HCT116 (cell line): Measurements from ENCODE around the gene BCL6. TPM values are rescaled to one million over a fixed set of nuclear protein-coding genes. Genes with fewer than 3 reads are reported as not detected.

Experiments used
- ATAC-seq: fragments of 200-7000 bp; cut with Tn5 transposase; 2 replicates; pipeline ENCODE4 v1.9.1; 2020; ENCODE audit warnings: mild to moderate bottlenecking, moderate library complexity
- BruUV-seq: library from RNA; stranded (reverse); fragments of 400-500 nt; replicated peaks from 2 replicates; lab custom pipeline; 2021; lab: Mats Ljungman, UMichigan
- CTCF ChIA-PET: fragments of 300-600 bp; sonication (Branson Sonifier 250); formaldehyde crosslinking; loops from one replicate; lab custom pipeline; 2021; ENCODE audit warnings: antibody characterized with exemption; lab: Charles Lee
- POLR2A ChIA-PET: fragments of 300-600, 350-600 bp; sonication (Branson Sonifier 250); formaldehyde crosslinking; loops from one replicate; lab custom pipeline; 2021; ENCODE audit warnings: antibody characterized with exemption; lab: Charles Lee
- RAD21 ChIA-PET, 2 experiments: fragments of 300-600 bp; sonication (Branson Sonifier 250); formaldehyde crosslinking; loops; one replicate each; lab custom pipeline; 2023; ENCODE audit warnings: low total read pairs in 2 of 2; ENCODE audit not compliant: uncharacterized antibody in 2 of 2, unreplicated experiment in 2 of 2, low non-redundant PET in 1 of 2; lab: Charles Lee
- DNase-seq: peaks from one replicate; pipeline ENCODE4 v3.0.0-alpha.2; 2010; ENCODE audit warnings: low read depth, low spot score
- H2AFZ ChIP-seq: fragments of 200-600 bp; shearing (Covaris generic), sonication (generic); 2 replicates; pipeline ENCODE4 v1.6.1; 2017; ENCODE audit warnings: low read depth, mixed run types, mixed read lengths, antibody characterized with exemption, low read length; ENCODE audit not compliant: poor library complexity, severe bottlenecking
- H3K27ac ChIP-seq: 2 replicates; pipeline ENCODE4 v1.5.1; 2012; ENCODE audit warnings: low read depth, low read length
- H3K27me3 ChIP-seq: fragments of 200-600 bp; sonication (generic); 2 replicates; pipeline ENCODE4 v1.6.1; 2016; ENCODE audit warnings: mixed run types, low read length, mixed read lengths; ENCODE audit not compliant: insufficient read depth
- H3K36me3 ChIP-seq, 2 experiments: fragments of 200-500 bp in 1 of 2; fragments of 200-600 bp in 1 of 2; sonication (Bioruptor generic) in 1 of 2; sonication (generic) in 1 of 2; 2 replicates each; pipeline versions ENCODE4 v1.5.1 to v1.6.1; 2014 to 2016; ENCODE audit warnings: low read length in 2 of 2, inconsistent platforms in 1 of 2, mixed read lengths in 1 of 2, mixed run types in 1 of 2; ENCODE audit not compliant: insufficient read depth in 2 of 2, control insufficient read depth in 1 of 2
- H3K4me1 ChIP-seq, 2 experiments: fragments of 200-600 bp in 1 of 2; sonication (generic) in 1 of 2; 2 replicates each; pipeline versions ENCODE4 v1.5.1 to v1.6.1; 2012 to 2017; ENCODE audit warnings: low read length in 2 of 2, inconsistent platforms in 1 of 2, mild to moderate bottlenecking in 1 of 2, mixed read lengths in 1 of 2, mixed run types in 1 of 2, moderate library complexity in 1 of 2; ENCODE audit not compliant: insufficient read depth in 2 of 2, control insufficient read depth in 1 of 2
- H3K4me2 ChIP-seq: fragments of 200-600 bp; sonication (generic); 2 replicates; pipeline ENCODE4 v1.6.1; 2017; ENCODE audit warnings: mixed run types, low read length, mixed read lengths
- H3K4me3 ChIP-seq, 2 experiments: fragments of 200-600 bp in 1 of 2; sonication (generic) in 1 of 2; replicated peaks in 1 of 2; 2 replicates each; pipeline ENCODE4 v1.5.1; 2011 to 2016; ENCODE audit warnings: low read length in 2 of 2, control low read depth in 1 of 2, low read depth in 1 of 2, mild to moderate bottlenecking in 1 of 2, mixed read lengths in 1 of 2, mixed run types in 1 of 2
- H3K79me2 ChIP-seq: fragments of 200-600 bp; sonication (generic); 2 replicates; pipeline ENCODE4 v1.6.1; 2017; ENCODE audit warnings: mild to moderate bottlenecking, mixed run types, low read length, moderate library complexity, mixed read lengths; ENCODE audit not compliant: insufficient read depth
- H3K9ac ChIP-seq: fragments of 200-600 bp; sonication (generic); 2 replicates; pipeline ENCODE4 v1.6.1; 2016; ENCODE audit warnings: low read length, mixed read lengths
- H3K9me2 ChIP-seq: fragments of 200-600 bp; sonication (generic), shearing (Covaris generic); 2 replicates; pipeline ENCODE4 v1.6.1; 2017; ENCODE audit warnings: mixed run types, mild to moderate bottlenecking, moderate library complexity; ENCODE audit not compliant: insufficient read depth
- H3K9me3 ChIP-seq, 2 experiments: fragments of 200-500 bp in 1 of 2; fragments of 200-600 bp in 1 of 2; sonication (Bioruptor generic) in 1 of 2; sonication (generic) in 1 of 2; 2 replicates each; pipeline ENCODE4 v1.6.1; 2014 to 2017; ENCODE audit warnings: low read length in 2 of 2, mixed read lengths in 2 of 2, inconsistent platforms in 1 of 2, low read depth in 1 of 2, mild to moderate bottlenecking in 1 of 2, mixed run types in 1 of 2, moderate library complexity in 1 of 2; ENCODE audit not compliant: control insufficient read depth in 1 of 2, insufficient read depth in 1 of 2
- H4K20me1 ChIP-seq: fragments of 200-600 bp; sonication (generic), shearing (Covaris generic); 2 replicates; pipeline ENCODE4 v1.6.1; 2017; ENCODE audit warnings: mixed run types, mild to moderate bottlenecking, moderate library complexity; ENCODE audit not compliant: insufficient read depth
- ATF3 ChIP-seq: IDR thresholded peaks from 2 replicates; pipeline ENCODE4 v1.6.1; 2012
- CTCF ChIP-seq, 3 experiments: fragments of 200-600 bp in 1 of 3; sonication (generic) in 1 of 3; IDR thresholded peaks in 2 of 3; conservative IDR thresholded peaks in 1 of 3; 2 replicates each; pipeline ENCODE4 v1.5.1; 2012 to 2017; ENCODE audit warnings: low read depth in 2 of 3, low read length in 2 of 3, antibody characterized with exemption in 1 of 3, borderline replicate concordance in 1 of 3, control low read depth in 1 of 3, mild to moderate bottlenecking in 1 of 3, mixed read lengths in 1 of 3, mixed run types in 1 of 3, moderate library complexity in 1 of 3; ENCODE audit not compliant: insufficient read depth in 1 of 3
- POLR2AphosphoS5 ChIP-seq: IDR thresholded peaks from 2 replicates; pipeline ENCODE4 v1.6.1; 2011; ENCODE audit warnings: mild to moderate bottlenecking, low read depth, low read length, moderate library complexity
- SRF ChIP-seq: IDR thresholded peaks from 2 replicates; pipeline ENCODE4 v1.6.1; 2012; ENCODE audit warnings: low read depth
- ZNF274 ChIP-seq: fragments of 200-500 bp; sonication (Bioruptor generic); IDR thresholded peaks from 2 replicates; pipeline ENCODE4 v1.6.1; 2014; ENCODE audit warnings: mild to moderate bottlenecking, low read depth, low read length, inconsistent platforms
- intact Hi-C: fragments of 100-400 bp; cut with micrococcal nuclease; formaldehyde crosslinking; loops from 2 replicates; pipeline ENCODE4 v1.10.0; 2022
- total RNA-seq: library from RNA; stranded (reverse); gene quantifications from one replicate; pipeline ENCODE4 v1.2.1, GENCODE V29; 2021; ENCODE audit not compliant: unreplicated experiment

The BCL6 gene
- total RNA-seq, 1 experiment from 2014 or later, result 17.5 TPM

DNA sequence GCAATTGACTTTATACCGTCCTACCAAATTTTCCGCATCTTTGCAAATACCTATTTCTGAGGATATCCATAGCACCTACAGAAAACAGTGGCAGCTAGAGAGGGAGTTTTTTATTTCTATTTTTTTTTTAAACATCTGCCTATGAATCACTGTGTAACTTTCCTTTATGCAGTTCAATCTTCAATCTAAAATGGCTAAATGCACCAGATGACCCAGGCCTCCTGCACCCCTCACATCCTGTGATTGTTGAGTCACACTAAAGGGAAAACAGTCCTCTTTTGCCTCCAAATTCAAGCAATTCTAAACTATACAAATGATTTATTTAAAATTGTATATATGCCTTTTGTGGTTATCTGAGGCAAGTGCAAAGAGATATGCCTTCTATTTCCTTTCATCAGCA, 20.1 kb upstream of the BCL6 start:
- Histone ChIP-seq H3K4me2 (no peak overlapping the region), H3K79me2 (no peaks in the 10 kb centered on the region), H4K20me1 (no peaks in the 10 kb centered on the region), H2AFZ (no peak overlapping the region), H3K27me3 (no peaks in the 10 kb centered on the region), H3K27ac (no peak overlapping the region), H3K4me1 (no peaks in the 10 kb centered on the region), H3K4me3 (no peak overlapping the region), H3K9ac (no peak overlapping the region), H3K9me3 (no peaks in the 10 kb centered on the region), H3K9me2 (no peaks in the 10 kb centered on the region), H3K36me3 (no peaks in the 10 kb centered on the region)
- CTCF ChIA-PET, result no interaction called here
- intact Hi-C loops, result no loop called here
- ATAC-seq, result no peak
- no peak for DNase-seq
- POLR2A ChIA-PET, result no interaction called here
- RAD21 ChIA-PET, result no interaction called here
- BruUV-seq, result no TSS peak
- no peak for TF ChIP-seq CTCF (IDR thresholded peaks at IDR 0.05 in 2 of 3, conservative IDR thresholded peaks at IDR 0.05 in 1 of 3; ENCODE audit: borderline replicate concordance in 1 of 3, insufficient read depth in 1 of 3, low read depth in 2 of 3, low read length in 2 of 3)
- no peak for TF ChIP-seq ZNF274
- TF ChIP-seq ATF3, result no peak

DNA sequence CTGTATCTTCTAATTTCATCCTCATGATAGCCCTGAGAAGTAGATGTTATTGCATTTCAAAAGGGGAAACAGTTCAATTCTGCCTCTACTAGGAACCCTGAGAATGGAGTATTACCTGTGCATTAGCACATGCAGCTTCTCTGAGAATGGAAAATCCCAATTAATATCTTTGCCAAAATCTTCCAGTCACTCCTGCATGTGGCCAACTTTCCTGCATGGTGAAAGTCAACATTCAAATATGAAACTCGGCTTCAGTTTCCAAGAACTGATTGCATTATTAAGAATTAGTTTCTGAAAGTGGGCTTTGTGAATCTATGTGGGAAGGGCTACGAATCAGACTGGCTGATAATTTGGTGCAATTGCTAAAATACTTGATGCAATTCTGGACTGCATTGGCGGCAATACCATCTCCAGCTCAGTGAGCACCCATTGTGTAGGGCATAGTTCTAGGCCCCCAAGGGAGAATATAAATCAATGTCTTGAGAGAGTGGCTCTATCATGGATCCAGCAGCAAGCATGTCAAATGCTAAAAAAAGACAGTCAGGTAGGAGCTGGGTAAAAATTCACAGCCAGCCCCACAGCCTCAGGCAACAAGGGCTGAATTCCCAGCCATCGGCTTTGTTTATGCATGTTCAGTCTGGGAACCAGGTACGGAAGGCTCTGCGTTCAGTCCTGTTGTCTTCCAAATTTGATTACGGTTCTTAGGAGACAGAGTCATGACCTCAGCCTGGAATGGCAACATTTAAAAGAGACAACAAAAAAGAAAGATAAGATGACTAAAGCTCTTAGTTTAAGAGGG, 18.8 kb upstream of the BCL6 start:
- no TSS peak for BruUV-seq
- no peaks in the 10 kb centered on the region for H3K9me2 ChIP-seq
- no peak overlapping the region for H3K9ac ChIP-seq
- CTCF ChIA-PET, result no interaction called here
- no peaks in the 10 kb centered on the region for H3K4me1 ChIP-seq
- H3K27me3 ChIP-seq, result no peaks in the 10 kb centered on the region
- H3K36me3 ChIP-seq, result no peaks in the 10 kb centered on the region
- no peaks in the 10 kb centered on the region for H3K9me3 ChIP-seq
- intact Hi-C loops, result no loop called here
- no peak overlapping the region for H3K27ac ChIP-seq
- POLR2A ChIA-PET, result no interaction called here
- TF ChIP-seq POLR2AphosphoS5, result no peak
- no peak for TF ChIP-seq SRF
- no peak for TF ChIP-seq CTCF (IDR thresholded peaks at IDR 0.05 in 2 of 3, conservative IDR thresholded peaks at IDR 0.05 in 1 of 3; ENCODE audit: borderline replicate concordance in 1 of 3, insufficient read depth in 1 of 3, low read depth in 2 of 3, low read length in 2 of 3)
- ATAC-seq (no peak), DNase-seq (no peak)
- no peaks in the 10 kb centered on the region for H4K20me1 ChIP-seq
- H3K4me2 ChIP-seq, result no peak overlapping the region
- no peaks in the 10 kb centered on the region for H3K79me2 ChIP-seq
- no peak overlapping the region for H2AFZ ChIP-seq
- no peak overlapping the region for H3K4me3 ChIP-seq
- RAD21 ChIA-PET, result no interaction called here
